ENCODE data around the gene PREPL. TPM values are rescaled to one million over a fixed set of nuclear protein-coding genes. Genes with fewer than 3 reads are reported as not detected.
"Not testable (repeated sequence)": the region's sequence is repeated elsewhere in the genome, so short reads cannot be mapped to it uniquely, and the experiment has no call there.

Gene PREPL
- 30.0 and 68.2 TPM in 2 replicates for total RNA-seq

- H3K4me3 ChIP-seq (ENCODE audit: low read depth, low read length) = peak within 1 kb of the TSS; percentile 99
- no peak for TF ChIP-seq CTCF (IDR thresholded peaks at IDR 0.05; ENCODE audit: insufficient read depth, low read depth, low read length)
- DNase-seq (ENCODE audit: low read depth) = peak; percentile 99
These were observed at the start of gene PREPL, which contains the start of gene CAMKMT for GRCh38 chr2:44361330-44362206. Gene PREPL, minus strand, starts transcription at chr2:44361494. Its CDS starts 15,152 bp downstream, at chr2:44346342. Gene CAMKMT, plus strand, starts transcription at chr2:44361947.

GRCh38 chr2:44398243-44398897 is 37.1 kb upstream of the PREPL start:
- H3K4me3 ChIP-seq (ENCODE audit: low read depth, low read length) = peak overlapping the region; percentile 18
- no peak for TF ChIP-seq CTCF (IDR thresholded peaks at IDR 0.05; ENCODE audit: insufficient read depth, low read depth, low read length)
- DNase-seq (ENCODE audit: low read depth) = no peak

GRCh38 chr2:44397447-44398175 is 36.3 kb upstream of the PREPL start:
- peak; percentile 3 for DNase-seq (ENCODE audit: low read depth)
- peak overlapping the region; percentile 18 for H3K4me3 ChIP-seq (ENCODE audit: low read depth, low read length)
- no peak for TF ChIP-seq CTCF (IDR thresholded peaks at IDR 0.05; ENCODE audit: insufficient read depth, low read depth, low read length)

GRCh38 chr2:44392338-44392943 is 31.1 kb upstream of the PREPL start:
- TF ChIP-seq CTCF (IDR thresholded peaks at IDR 0.05; ENCODE audit: insufficient read depth, low read depth, low read length) = peak; percentile 58
- peak; percentile 34 for DNase-seq (ENCODE audit: low read depth)
- no peak overlapping the region for H3K4me3 ChIP-seq (ENCODE audit: low read depth, low read length)

- no peak for DNase-seq (ENCODE audit: low read depth)
- peak; percentile 36 for TF ChIP-seq CTCF (IDR thresholded peaks at IDR 0.05; ENCODE audit: insufficient read depth, low read depth, low read length)
- no peak overlapping the region for H3K4me3 ChIP-seq (ENCODE audit: low read depth, low read length)
These were observed 28.6 kb upstream of the PREPL start for GRCh38 chr2:44389895-44390294.

GRCh38 chr2:44388877-44389276 is 27.6 kb upstream of the PREPL start:
- no peak for DNase-seq (ENCODE audit: low read depth)
- H3K4me3 ChIP-seq (ENCODE audit: low read depth, low read length) = no peak overlapping the region
- no peak for TF ChIP-seq CTCF (IDR thresholded peaks at IDR 0.05; ENCODE audit: insufficient read depth, low read depth, low read length)

- not testable (repeated sequence) for DNase-seq (ENCODE audit: low read depth)
These were observed 23.9 kb upstream of the PREPL start for GRCh38 chr2:44385226-44385625.

More at GRCh38 chr2:44385226-44385625, 23.9 kb upstream of the PREPL start:
- H3K4me3 ChIP-seq (ENCODE audit: low read depth, low read length) = not testable (repeated sequence)

All from fibroblast of villous mesenchyme (primary cell).